Uterus (tissue), 4 donors: ENCODE results near the gene INPP5B. TPM values are rescaled to one million over a fixed set of nuclear protein-coding genes. Genes with fewer than 3 reads are reported as not detected.
"Not testable (repeated sequence)": the region's sequence is repeated elsewhere in the genome, so short reads cannot be mapped to it uniquely, and the experiment has no call there.

Source experiments
- DNase-seq, 2 donors: peaks; one replicate each; pipeline ENCODE4 v3.0.0-alpha.2; 2019 to 2020
- H3K27ac ChIP-seq, 2 donors: fragments of 200-600 bp; sonication (generic); 1 replicate in 1 of 2; 2 replicates in 1 of 2; pipeline ENCODE4 v1.5.1; 2016 to 2018
- H3K27me3 ChIP-seq, 2 donors: fragments of 200-600 bp; sonication (generic); one replicate each; pipeline ENCODE4 v1.5.1; 2018 to 2019; ENCODE audit warnings: control low read depth in 1 of 2
- H3K36me3 ChIP-seq, 2 donors: fragments of 200-600 bp; sonication (generic); one replicate each; pipeline ENCODE4 v1.5.1; 2019; ENCODE audit warnings: control low read depth in 1 of 2
- H3K4me1 ChIP-seq, 2 donors: fragments of 200-600 bp; sonication (generic); one replicate each; pipeline ENCODE4 v1.5.1; 2018 to 2019; ENCODE audit warnings: control low read depth in 1 of 2
- H3K4me3 ChIP-seq, 2 donors: fragments of 200-600 bp; sonication (generic); 1 replicate in 1 of 2; 2 replicates in 1 of 2; pipeline ENCODE4 v1.5.1; 2018 to 2019; ENCODE audit warnings: mild to moderate bottlenecking in 1 of 2
- H3K9me3 ChIP-seq, 2 donors: fragments of 200-600 bp; sonication (generic); one replicate each; pipeline ENCODE4 v1.5.1; 2019; ENCODE audit warnings: control low read depth in 1 of 2
- CTCF ChIP-seq, 4 experiments: fragments of 200-600 bp in 2 of 4; fragments of 450-650 bp in 2 of 4; sonication (generic) in 2 of 4; IDR thresholded peaks; one replicate each; pipeline ENCODE4 v1.5.1; 2016 to 2019; ENCODE audit warnings: antibody characterized with exemption in 4 of 4, mild to moderate bottlenecking in 2 of 4, moderate library complexity in 1 of 4
- POLR2A ChIP-seq, 2 donors: fragments of 450-650 bp; IDR thresholded peaks; one replicate each; pipeline ENCODE4 v1.6.1; 2016; ENCODE audit warnings: antibody characterized with exemption in 2 of 2, mild to moderate bottlenecking in 1 of 2, moderate library complexity in 1 of 2
- intact Hi-C: fragments of 100-400 bp; cut with DNase I; formaldehyde crosslinking; loops from one replicate; pipeline ENCODE4 v1.15.1; 2023; ENCODE audit warnings: low total_unique reads
- total RNA-seq, 4 donors: library from RNA; depleted of rRNA in 3 of 4; stranded (reverse); fragments of >200 nt in 3 of 4; gene quantifications; one replicate each; pipeline versions ENCODE4 v1.1.0 to v1.2.4, GENCODE V29; 2014 to 2023
- donor health status: DM: yes; HTN: yes; CAD: no.

INPP5B gene
- total RNA-seq, 4 donors from 2014 or later, result 20.2 to 79.4 (median 46.8) TPM

GRCh38 chr1:37922767-37923550 is 23.9 kb downstream of the INPP5B start:
- Histone ChIP-seq H3K9me3 (no peaks in the 10 kb centered on the region), H3K4me1 (peaks cover 0 to 4% of the 10 kb centered on the region in 2 donors), H3K36me3 (no peaks in the 10 kb centered on the region), H3K4me3 (no peak overlapping the region), H3K27me3 (no peaks in the 10 kb centered on the region), H3K27ac (no peak overlapping the region)
- no peak for DNase-seq
- intact Hi-C loops, result no loop called here
- TF ChIP-seq POLR2A (IDR thresholded peaks at IDR 0.05) (no peak), CTCF (IDR thresholded peaks at IDR 0.05) (no peak)

- intact Hi-C loops, result no loop called here
- Histone ChIP-seq H3K9me3 (no peaks in the 10 kb centered on the region), H3K36me3 (no peaks in the 10 kb centered on the region), H3K4me1 (no peaks in the 10 kb centered on the region), H3K27me3 (no peaks in the 10 kb centered on the region), H3K27ac (no peak overlapping the region), H3K4me3 (no peak overlapping the region)
- no peak for TF ChIP-seq CTCF (IDR thresholded peaks at IDR 0.05)
- no peak for TF ChIP-seq POLR2A (IDR thresholded peaks at IDR 0.05)
- no peak for DNase-seq
These were observed 27.6 kb downstream of the INPP5B start for GRCh38 chr1:37919277-37919676.

- DNase-seq, result no peak
- Histone ChIP-seq H3K4me3 (no peak overlapping the region), H3K27me3 (no peaks in the 10 kb centered on the region), H3K9me3 (no peaks in the 10 kb centered on the region), H3K36me3 (no peaks in the 10 kb centered on the region), H3K4me1 (no peaks in the 10 kb centered on the region), H3K27ac (no peak overlapping the region)
- intact Hi-C loops, result no loop called here
- TF ChIP-seq POLR2A (IDR thresholded peaks at IDR 0.05), result no peak
- no peak for TF ChIP-seq CTCF (IDR thresholded peaks at IDR 0.05)
These were observed 31.3 kb downstream of the INPP5B start for GRCh38 chr1:37915476-37916093.

GRCh38 chr1:37914719-37915475 is 32.0 kb downstream of the INPP5B start:
- no peak overlapping the region for H3K4me3 ChIP-seq
- DNase-seq, result no peak
- H3K36me3 ChIP-seq, result no peaks in the 10 kb centered on the region
- no peaks in the 10 kb centered on the region for H3K9me3 ChIP-seq
- no peaks in the 10 kb centered on the region for H3K4me1 ChIP-seq
- TF ChIP-seq CTCF (IDR thresholded peaks at IDR 0.05) (no peak), POLR2A (IDR thresholded peaks at IDR 0.05) (no peak)
- H3K27me3 ChIP-seq, result no peaks in the 10 kb centered on the region
- H3K27ac ChIP-seq, result no peak overlapping the region
- intact Hi-C loops, result no loop called here

- H3K9me3 ChIP-seq, intact Hi-C loops, H3K4me1 ChIP-seq, H3K4me3 ChIP-seq, DNase-seq, H3K27me3 ChIP-seq, H3K27ac ChIP-seq, H3K36me3 ChIP-seq: not testable (repeated sequence)
These were observed 35.4 kb downstream of the INPP5B start for GRCh38 chr1:37911478-37911877.

GRCh38 chr1:37910886-37911285 is 36.0 kb downstream of the INPP5B start:
- intact Hi-C loops, H3K36me3 ChIP-seq, H3K9me3 ChIP-seq, H3K27ac ChIP-seq, DNase-seq, H3K4me1 ChIP-seq, H3K4me3 ChIP-seq, H3K27me3 ChIP-seq: not testable (repeated sequence)

- H3K4me1 ChIP-seq, H3K36me3 ChIP-seq, intact Hi-C loops, H3K27ac ChIP-seq, H3K27me3 ChIP-seq, DNase-seq, H3K9me3 ChIP-seq, H3K4me3 ChIP-seq: not testable (repeated sequence)
These were observed 38.3 kb downstream of the INPP5B start for GRCh38 chr1:37908531-37908930.

GRCh38 chr1:37907416-37908125 is 39.3 kb downstream of the INPP5B start:
- H3K4me3 ChIP-seq, H3K4me1 ChIP-seq, DNase-seq, intact Hi-C loops, H3K9me3 ChIP-seq, H3K36me3 ChIP-seq, H3K27ac ChIP-seq, H3K27me3 ChIP-seq: not testable (repeated sequence)
